Common myeloid progenitor, CD34-positive (primary cell): ENCODE measurements around the gene MEIOB.
"Not testable (repeated sequence)": the region's sequence is repeated elsewhere in the genome, so short reads cannot be mapped to it uniquely, and the experiment has no call there.

ENCODE experiments used
- CTCF ChIA-PET: fragments of 350-600 bp; sonication (Branson Sonifier 250); formaldehyde crosslinking; loops from one replicate; lab custom pipeline; 2021; ENCODE audit warnings: antibody characterized with exemption; lab: Charles Lee
- POLR2A ChIA-PET: fragments of 350-600 bp; sonication (Branson Sonifier 250); formaldehyde crosslinking; loops from one replicate; lab custom pipeline; 2021; ENCODE audit warnings: antibody characterized with exemption; lab: Charles Lee
- DNase-seq, 3 donors: peaks; one replicate each; pipeline versions ENCODE4 v3.0.0 to v3.0.0-alpha.2; 2013
- H3K27ac ChIP-seq, 2 experiments: 1 replicate in 1 of 2; 2 replicates in 1 of 2; pipeline ENCODE4 v1.7.0; 2013; ENCODE audit warnings: inconsistent platforms in 2 of 2, low read length in 2 of 2, mild to moderate bottlenecking in 2 of 2, low read depth in 1 of 2, moderate library complexity in 1 of 2; ENCODE audit not compliant: severe bottlenecking in 2 of 2, insufficient read depth in 1 of 2, poor library complexity in 1 of 2
- H3K27me3 ChIP-seq, 5 experiments: replicated peaks in 2 of 5; 1 replicate in 3 of 5; 2 replicates in 2 of 5; pipeline versions ENCODE4 v1.6.1 to v1.7.0; 2013; ENCODE audit warnings: low read length in 4 of 5, mild to moderate bottlenecking in 2 of 5, moderate library complexity in 2 of 5, inconsistent platforms in 1 of 5; ENCODE audit not compliant: insufficient read depth in 5 of 5, control insufficient read depth in 4 of 5
- H3K36me3 ChIP-seq, 4 experiments: 1 replicate in 2 of 4; 2 replicates in 2 of 4; pipeline versions ENCODE4 v1.6.1 to v1.7.0; 2013; ENCODE audit warnings: low read length in 3 of 4, control low read depth in 1 of 4, mild to moderate bottlenecking in 1 of 4; ENCODE audit not compliant: control insufficient read depth in 4 of 4, insufficient read depth in 4 of 4
- H3K4me1 ChIP-seq, 4 experiments: 1 replicate in 3 of 4; 2 replicates in 1 of 4; pipeline versions ENCODE4 v1.6.1 to v1.7.1; 2013; ENCODE audit warnings: low read length in 3 of 4, mild to moderate bottlenecking in 3 of 4, control low read depth in 1 of 4, inconsistent platforms in 1 of 4, moderate library complexity in 1 of 4; ENCODE audit not compliant: control insufficient read depth in 4 of 4, insufficient read depth in 4 of 4; ENCODE audit errors: control extremely low read depth in 1 of 4
- H3K4me3 ChIP-seq, 7 experiments: 1 replicate in 4 of 7; 2 replicates in 3 of 7; pipeline versions ENCODE4 v1.5.1 to v1.7.0; 2013; ENCODE audit warnings: mild to moderate bottlenecking in 7 of 7, low read length in 6 of 7, moderate library complexity in 6 of 7, inconsistent platforms in 2 of 7, low read depth in 2 of 7, control low read depth in 1 of 7; ENCODE audit not compliant: insufficient read depth in 4 of 7, control insufficient read depth in 1 of 7; ENCODE audit errors: extremely low read depth in 1 of 7
- H3K9me3 ChIP-seq, 5 experiments: 1 replicate in 4 of 5; 2 replicates in 1 of 5; pipeline versions ENCODE4 v1.6.1 to v1.7.1; 2013; ENCODE audit warnings: low read length in 4 of 5, mild to moderate bottlenecking in 2 of 5, inconsistent platforms in 1 of 5, low read depth in 1 of 5, moderate library complexity in 1 of 5; ENCODE audit not compliant: control insufficient read depth in 4 of 5, insufficient read depth in 2 of 5; ENCODE audit errors: control extremely low read depth in 1 of 5
- WGBS: methylation state at CpG from one replicate; pipeline ENCODE4 v1.1.5; 2013; ENCODE audit not compliant: insufficient coverage; 5-methylcytosine and 5-hydroxymethylcytosine counted together

The MEIOB gene

DNA sequence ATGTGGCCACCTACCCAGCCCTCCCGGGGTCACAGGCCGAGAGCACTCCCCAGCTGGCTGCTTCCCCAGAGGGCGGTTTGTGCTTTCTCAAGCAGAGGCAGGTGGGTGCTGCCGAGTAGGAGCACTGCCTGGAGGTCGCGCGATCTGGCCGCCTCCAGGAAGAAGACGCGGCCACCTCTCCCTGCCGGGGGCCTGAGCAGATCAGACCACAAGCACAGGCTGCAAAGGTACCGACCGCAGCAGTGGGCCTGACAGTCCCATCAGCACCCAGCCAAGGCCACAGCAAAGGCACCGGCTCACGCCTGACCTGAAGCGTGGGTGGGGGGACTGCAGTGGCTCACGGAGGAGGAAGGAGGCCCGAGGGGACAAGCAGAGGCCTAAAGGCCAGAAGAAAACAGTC is 63.3 kb downstream of the MEIOB start:
- H3K27me3 ChIP-seq: no peaks in the 10 kb centered on the region
- H3K4me1 ChIP-seq: peaks cover 0 to 4% (median 3%) of the 10 kb centered on the region in 4 experiments
- H3K4me3 ChIP-seq: no peak overlapping the region
- POLR2A ChIA-PET: no interaction called here
- H3K36me3 ChIP-seq: peaks cover 4 to 40% (median 25%) of the 10 kb centered on the region in 4 experiments
- no peak for DNase-seq
- no peak overlapping the region for H3K27ac ChIP-seq
- 86% methylated on average over 16 of the region's 18 CpGs for WGBS
- CTCF ChIA-PET: no interaction called here
- no peaks in the 10 kb centered on the region for H3K9me3 ChIP-seq

DNA sequence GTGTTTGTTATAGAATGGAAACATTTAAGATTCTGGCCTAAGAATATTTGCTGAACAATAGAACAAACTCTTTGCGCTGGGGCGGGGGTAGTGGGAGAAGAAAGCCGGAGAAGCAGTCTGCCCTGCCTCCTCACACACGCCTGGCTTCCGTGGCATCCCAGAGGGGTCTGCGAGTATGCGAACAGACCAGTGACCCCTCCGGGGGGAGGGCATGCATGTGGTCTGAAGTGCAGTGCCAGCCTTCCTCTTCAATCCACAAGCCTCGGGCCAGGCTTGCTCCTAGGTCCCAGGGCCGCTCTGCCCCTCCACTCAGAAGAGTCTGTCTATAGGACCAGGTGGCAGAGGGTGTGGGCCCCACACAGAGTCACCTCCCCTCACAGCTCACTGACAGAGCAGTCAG is 64.3 kb downstream of the MEIOB start:
- CTCF ChIA-PET: no interaction called here
- 82% methylated on average over 7 of the region's 10 CpGs for WGBS
- no peak for DNase-seq
- H3K4me1 ChIP-seq: peaks cover 0 to under 1% (median 0%) of the 10 kb centered on the region in 4 experiments
- no peaks in the 10 kb centered on the region for H3K27me3 ChIP-seq
- H3K4me3 ChIP-seq: no peak overlapping the region
- POLR2A ChIA-PET: no interaction called here
- no peak overlapping the region for H3K27ac ChIP-seq
- no peaks in the 10 kb centered on the region for H3K9me3 ChIP-seq
- H3K36me3 ChIP-seq: peaks cover 2 to 34% (median 22%) of the 10 kb centered on the region in 4 experiments

GRCh38 chr16:1800701-1801100 is 71.3 kb downstream of the MEIOB start:
- H3K27me3 ChIP-seq: no peaks in the 10 kb centered on the region
- ChIA-PET CTCF (no interaction called here), POLR2A (no interaction called here)
- H3K27ac ChIP-seq: no peak overlapping the region
- no peak overlapping the region for H3K4me3 ChIP-seq
- H3K4me1 ChIP-seq: no peaks in the 10 kb centered on the region
- no peak for DNase-seq
- peaks cover 0 to 11% (median 4%) of the 10 kb centered on the region in 5 experiments for H3K9me3 ChIP-seq
- 87% methylated on average over 10 of the region's 10 CpGs for WGBS
- peaks cover 0 to 2% (median under 1%) of the 10 kb centered on the region in 4 experiments for H3K36me3 ChIP-seq

GRCh38 chr16:1799263-1799662 is 72.7 kb downstream of the MEIOB start:
- H3K27ac ChIP-seq, H3K36me3 ChIP-seq, H3K4me1 ChIP-seq, POLR2A ChIA-PET, H3K4me3 ChIP-seq, H3K27me3 ChIP-seq, CTCF ChIA-PET: not testable (repeated sequence)
- peak in 1 of 3 donors; percentile 11 for DNase-seq
- H3K9me3 ChIP-seq: peaks cover 0 to 11% (median 4%) of the 10 kb centered on the region in 5 experiments
- 93% methylated on average over 3 of the region's 5 CpGs for WGBS

GRCh38 chr16:1794908-1795666 is 76.9 kb downstream of the MEIOB start:
- Histone ChIP-seq H3K27me3 (no peaks in the 10 kb centered on the region), H3K27ac (no peak overlapping the region), H3K4me3 (no peak overlapping the region), H3K9me3 (peaks cover 0 to 11% (median 4%) of the 10 kb centered on the region in 5 experiments), H3K4me1 (no peaks in the 10 kb centered on the region), H3K36me3 (peaks cover 0 to 21% (median 10%) of the 10 kb centered on the region in 4 experiments)
- 98% methylated on average over 20 of the region's 32 CpGs for WGBS
- ChIA-PET CTCF (no interaction called here), POLR2A (no interaction called here)
- DNase-seq: no peak

- Histone ChIP-seq H3K9me3 (peaks cover 0 to 9% (median 4%) of the 10 kb centered on the region in 5 experiments), H3K4me3 (no peak overlapping the region), H3K27me3 (no peaks in the 10 kb centered on the region), H3K27ac (no peak overlapping the region), H3K4me1 (no peaks in the 10 kb centered on the region), H3K36me3 (peaks cover 0 to 27% (median 12%) of the 10 kb centered on the region in 4 experiments)
- POLR2A ChIA-PET: no interaction called here
- 86% methylated on average over 17 of the region's 18 CpGs for WGBS
- CTCF ChIA-PET: no interaction called here
- no peak for DNase-seq
These were observed 77.6 kb downstream of the MEIOB start for GRCh38 chr16:1794221-1794871.

- no peak within 1 kb of the TSS for H3K4me3 ChIP-seq
- no peak within 1 kb of the TSS for H3K27ac ChIP-seq
- no peaks in the 10 kb centered on the region for H3K27me3 ChIP-seq
- no peaks in the 10 kb centered on the region for H3K4me1 ChIP-seq
- ChIA-PET POLR2A (no interaction called here), CTCF (no interaction called here)
- peaks cover 0 to 6% (median 3%) of the 10 kb centered on the region in 5 experiments for H3K9me3 ChIP-seq
- 92% methylated on average over 16 of the region's 28 CpGs for whole genome bisulfite sequencing
- H3K36me3 ChIP-seq: peaks cover 0 to 33% (median 16%) of the 10 kb centered on the region in 4 experiments
- DNase-seq: no peak
These were observed 78.3 kb downstream of the MEIOB start, which contains the start of gene IGFALS for GRCh38 chr16:1793578-1794220. Gene IGFALS, minus strand, starts transcription at chr16:1793705. Its CDS starts 53 bp downstream, at chr16:1793652.
